Astrocyte (in vitro differentiated cells and primary cell): ENCODE data around the gene PTPRCAP.

Source experiments
- EZH2 ChIP-seq: IDR thresholded peaks from 2 replicates; pipeline ENCODE4 v1.6.1; 2012; ENCODE audit warnings: mild to moderate bottlenecking, low read length, inconsistent platforms; ENCODE audit not compliant: insufficient read depth
- TF ChIP-seq, protein P1 (sequence below): IDR thresholded peaks from 2 replicates; pipeline ENCODE4 v1.5.1; 2011; ENCODE audit warnings: low read depth, mild to moderate bottlenecking, inconsistent platforms, low read length, moderate library complexity; ENCODE audit not compliant: insufficient read depth

GRCh38 chr11:67429722-67430121 is 7.8 kb downstream of the PTPRCAP start:
- TF ChIP-seq, protein P1, sequence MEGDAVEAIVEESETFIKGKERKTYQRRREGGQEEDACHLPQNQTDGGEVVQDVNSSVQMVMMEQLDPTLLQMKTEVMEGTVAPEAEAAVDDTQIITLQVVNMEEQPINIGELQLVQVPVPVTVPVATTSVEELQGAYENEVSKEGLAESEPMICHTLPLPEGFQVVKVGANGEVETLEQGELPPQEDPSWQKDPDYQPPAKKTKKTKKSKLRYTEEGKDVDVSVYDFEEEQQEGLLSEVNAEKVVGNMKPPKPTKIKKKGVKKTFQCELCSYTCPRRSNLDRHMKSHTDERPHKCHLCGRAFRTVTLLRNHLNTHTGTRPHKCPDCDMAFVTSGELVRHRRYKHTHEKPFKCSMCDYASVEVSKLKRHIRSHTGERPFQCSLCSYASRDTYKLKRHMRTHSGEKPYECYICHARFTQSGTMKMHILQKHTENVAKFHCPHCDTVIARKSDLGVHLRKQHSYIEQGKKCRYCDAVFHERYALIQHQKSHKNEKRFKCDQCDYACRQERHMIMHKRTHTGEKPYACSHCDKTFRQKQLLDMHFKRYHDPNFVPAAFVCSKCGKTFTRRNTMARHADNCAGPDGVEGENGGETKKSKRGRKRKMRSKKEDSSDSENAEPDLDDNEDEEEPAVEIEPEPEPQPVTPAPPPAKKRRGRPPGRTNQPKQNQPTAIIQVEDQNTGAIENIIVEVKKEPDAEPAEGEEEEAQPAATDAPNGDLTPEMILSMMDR = no peak
- no peak for TF ChIP-seq EZH2
